ENCODE measurements around the gene SH3GLB1.
A peak's percentile ranks its signal among the peaks of the same experiment; 100 is the strongest.
"Not testable (repeated sequence)": the region's sequence is repeated elsewhere in the genome, so short reads cannot be mapped to it uniquely, and the experiment has no call there.

Gene SH3GLB1

GRCh38 chr1:86704458-86704971 is at the start of gene SH3GLB1:
Gene SH3GLB1, plus strand, starts transcription at chr1:86704576. Its CDS starts 324 bp downstream, at chr1:86704900.
- peak; percentile 88 for DNase-seq (ENCODE audit: low spot score)

GRCh38 chr1:86658381-86658780 is 46.0 kb upstream of the SH3GLB1 start:
- not testable (repeated sequence) for DNase-seq (ENCODE audit: low spot score)

GRCh38 chr1:86666368-86666767 is 38.0 kb upstream of the SH3GLB1 start:
- DNase-seq (ENCODE audit: low spot score): no peak

- no peak for DNase-seq (ENCODE audit: low spot score)
These were observed 16.8 kb upstream of the SH3GLB1 start for GRCh38 chr1:86687595-86687994.

GRCh38 chr1:86692641-86693040 is 11.7 kb upstream of the SH3GLB1 start:
- DNase-seq (ENCODE audit: low spot score): no peak

GRCh38 chr1:86695400-86695799 is 9.0 kb upstream of the SH3GLB1 start:
- DNase-seq (ENCODE audit: low spot score): no peak

DNA sequence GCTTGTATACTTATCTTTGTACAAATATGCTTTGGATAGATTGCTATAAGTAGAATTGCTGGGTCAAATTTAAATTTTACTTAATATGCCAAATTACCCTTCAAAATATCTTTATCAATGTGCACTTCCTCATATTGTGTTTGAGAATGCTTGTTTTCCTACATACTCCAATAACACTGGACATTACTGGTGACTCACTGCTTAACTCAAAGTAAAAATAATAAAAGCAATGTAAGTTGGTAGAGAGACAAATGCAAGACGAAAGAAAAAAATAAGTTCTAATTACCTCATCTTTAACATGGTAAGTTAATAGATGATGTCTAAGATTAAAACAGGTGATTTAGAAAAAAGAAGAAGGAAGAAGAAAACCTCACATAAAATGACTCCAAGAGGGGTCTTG is 7.9 kb upstream of the SH3GLB1 start:
- DNase-seq (ENCODE audit: low spot score): no peak

DNA sequence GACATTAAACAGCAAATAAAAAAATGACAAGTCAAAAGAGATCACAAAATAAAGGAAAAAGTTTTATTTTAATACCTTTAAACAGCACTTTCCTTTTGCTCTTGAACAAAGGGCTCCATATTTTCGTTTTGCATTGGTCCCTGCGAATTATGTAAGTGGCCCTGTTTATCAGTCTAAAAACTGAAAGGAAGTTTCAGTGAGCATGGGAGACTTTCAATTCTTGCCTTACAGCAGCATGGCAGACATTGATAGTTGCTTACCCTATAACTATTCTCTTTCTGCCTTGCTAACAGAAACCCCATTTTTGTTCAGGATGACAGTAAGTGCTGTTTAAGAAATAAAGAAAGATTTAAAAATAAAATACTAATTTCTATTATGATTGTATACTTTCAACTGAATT is 5.2 kb upstream of the SH3GLB1 start:
- DNase-seq (ENCODE audit: low spot score): no peak

DNA sequence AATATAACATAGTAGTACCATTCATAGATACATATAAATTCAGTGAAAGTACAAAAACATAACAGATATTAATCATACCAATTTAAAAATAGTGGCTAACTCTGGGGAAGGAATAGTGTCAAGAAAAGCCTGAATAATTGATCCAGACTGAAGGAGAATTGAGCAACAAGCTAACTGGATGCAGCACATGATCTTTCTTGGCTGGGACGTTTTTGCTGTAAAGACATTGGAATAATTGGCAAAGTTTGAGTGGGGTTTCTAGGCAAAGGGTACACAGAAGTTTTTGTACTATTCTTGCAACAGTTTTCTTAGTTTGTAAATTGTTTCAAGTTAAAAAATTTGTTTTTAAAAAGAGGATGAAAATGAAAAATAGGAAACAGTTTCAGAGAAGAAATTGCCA is 2.6 kb upstream of the SH3GLB1 start:
- DNase-seq (ENCODE audit: low spot score): no peak

- DNase-seq (ENCODE audit: low spot score): not testable (repeated sequence)
These were observed 1.4 kb upstream of the SH3GLB1 start for GRCh38 chr1:86702954-86703494.

GRCh38 chr1:86703696-86704457 is 499 bp upstream of the SH3GLB1 start:
- peak; percentile 37 for DNase-seq (ENCODE audit: low spot score)

GRCh38 chr1:86704972-86705664 is 742 bp downstream of the SH3GLB1 start:
- DNase-seq (ENCODE audit: low spot score): peak; percentile 40

DNA sequence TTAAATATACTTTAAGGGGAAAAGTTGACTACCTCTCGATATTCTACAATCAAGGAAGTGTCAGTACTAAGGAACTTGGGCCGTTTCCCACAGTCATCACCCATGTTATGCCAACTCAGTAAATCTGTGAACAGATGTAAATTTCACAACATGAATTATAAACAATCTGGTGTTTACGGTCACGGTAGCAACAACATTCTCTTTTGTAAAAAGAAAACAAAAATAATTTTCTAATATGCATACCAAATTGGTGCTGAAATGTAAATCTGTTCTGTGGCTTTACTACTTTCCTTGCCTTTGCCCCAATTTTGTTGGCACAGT is 1.2 kb downstream of the SH3GLB1 start:
- no peak for DNase-seq (ENCODE audit: low spot score)

GRCh38 chr1:86706018-86706635 is 1.8 kb downstream of the SH3GLB1 start:
- DNase-seq (ENCODE audit: low spot score): no peak

DNA sequence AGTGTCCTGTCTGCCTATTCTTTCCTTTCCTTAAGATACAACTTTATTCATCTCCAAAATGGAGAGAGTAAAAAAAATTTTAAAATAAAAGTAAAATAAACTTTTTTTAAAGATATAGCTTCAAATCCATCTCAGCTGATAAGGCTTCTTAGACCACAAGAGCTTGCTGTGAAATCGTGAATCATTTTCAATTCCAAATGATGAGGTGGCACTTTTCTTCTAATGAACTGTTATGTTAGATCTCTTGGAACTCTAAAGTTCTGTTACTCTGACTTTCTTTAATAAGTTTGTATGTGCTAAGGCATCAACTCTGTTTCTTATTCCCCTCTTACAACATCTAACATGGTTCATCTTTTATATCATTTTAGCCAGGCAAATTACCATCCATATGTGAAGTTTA is 4.5 kb downstream of the SH3GLB1 start:
- DNase-seq (ENCODE audit: low spot score): peak; percentile 21

DNA sequence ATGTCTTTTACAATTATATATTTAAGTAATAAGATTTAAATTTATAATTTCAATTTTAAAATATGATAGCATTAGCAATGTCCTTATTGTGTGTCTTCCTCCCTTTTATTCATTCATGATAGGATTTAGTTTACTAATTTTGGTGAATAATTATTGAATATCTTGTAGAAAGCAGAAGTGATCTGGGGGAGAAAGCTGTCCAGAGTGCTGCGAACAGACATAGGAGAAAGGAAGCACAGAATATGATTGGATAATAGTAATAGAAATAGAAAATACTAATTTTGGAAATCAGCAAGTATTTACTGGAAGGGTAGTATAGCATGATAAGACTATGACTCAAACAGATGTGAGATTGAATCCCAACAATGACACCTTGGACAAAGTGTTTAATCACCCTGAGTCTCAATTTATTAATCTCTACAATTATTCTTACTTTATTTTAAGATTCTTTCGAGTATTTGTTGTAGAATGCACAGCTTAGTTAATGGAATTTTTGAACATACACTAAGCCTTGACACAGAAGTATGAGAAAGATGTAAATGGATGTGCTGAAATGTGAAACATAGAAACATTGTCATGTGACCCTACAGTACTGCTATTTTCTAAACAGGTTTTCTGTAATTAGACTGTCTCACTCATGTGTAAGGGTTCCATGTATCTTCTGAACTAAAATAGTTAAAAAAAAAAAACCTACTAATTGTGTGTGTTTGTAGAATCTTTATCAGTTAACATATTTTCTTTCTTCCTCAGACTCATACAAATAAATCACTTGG is 7.9 kb downstream of the SH3GLB1 start:
- no peak for DNase-seq (ENCODE audit: low spot score)

GRCh38 chr1:86713477-86713876 is 9.1 kb downstream of the SH3GLB1 start:
- DNase-seq (ENCODE audit: low spot score): no peak

DNA sequence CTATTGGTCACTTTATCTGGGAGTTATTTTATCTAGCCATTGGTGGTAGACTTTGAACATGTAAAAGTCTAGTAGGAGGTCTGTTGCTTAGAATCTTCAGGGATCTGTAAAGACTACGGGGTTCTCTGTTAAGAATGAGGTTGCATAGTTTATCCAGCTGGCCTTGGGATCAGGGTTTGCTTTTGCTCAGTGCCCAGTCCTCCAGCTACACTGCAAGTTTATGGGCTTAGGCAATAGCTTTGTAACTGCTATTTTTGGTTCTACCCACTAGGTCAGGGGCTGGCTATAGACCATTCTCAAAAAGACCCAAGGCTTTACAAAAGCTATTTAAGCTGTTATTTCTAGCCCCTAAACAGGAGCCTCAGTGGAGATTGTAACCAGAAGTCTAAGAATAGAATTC is 9.8 kb downstream of the SH3GLB1 start:
- no peak for DNase-seq (ENCODE audit: low spot score)

DNA sequence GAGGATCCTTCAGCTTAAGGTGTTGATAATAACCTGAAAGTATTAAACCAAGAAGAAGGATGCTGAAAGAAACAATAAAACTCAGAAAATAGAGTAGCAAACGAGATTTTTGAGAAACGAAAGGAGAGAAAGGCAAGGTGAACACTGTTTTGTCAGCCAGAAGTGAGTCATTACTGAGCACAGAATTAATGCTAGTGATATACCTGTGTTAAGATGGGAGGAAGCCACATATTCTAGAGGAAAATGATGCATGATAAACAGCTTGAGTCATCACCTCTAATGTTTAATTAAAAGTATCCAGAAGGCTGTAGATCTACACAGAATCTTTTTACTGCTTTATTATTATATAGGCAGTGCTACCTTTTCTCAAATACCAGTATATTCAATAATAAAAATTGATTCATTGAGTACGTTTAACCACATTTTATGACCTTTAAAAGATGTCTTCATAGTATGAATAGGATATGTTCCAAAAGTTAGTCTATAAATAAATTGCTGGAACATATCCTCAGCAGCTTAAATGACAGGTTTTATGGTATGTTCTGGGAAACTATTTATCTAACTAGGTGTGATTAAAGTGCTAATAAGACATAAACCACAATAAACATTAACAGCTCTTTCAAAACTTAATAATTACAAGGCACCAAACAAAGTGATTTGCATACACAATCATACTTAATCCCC is 10.3 kb downstream of the SH3GLB1 start:
- DNase-seq (ENCODE audit: low spot score): peak; percentile 28

GRCh38 chr1:86718786-86719185 is 14.4 kb downstream of the SH3GLB1 start:
- DNase-seq (ENCODE audit: low spot score): no peak

DNA sequence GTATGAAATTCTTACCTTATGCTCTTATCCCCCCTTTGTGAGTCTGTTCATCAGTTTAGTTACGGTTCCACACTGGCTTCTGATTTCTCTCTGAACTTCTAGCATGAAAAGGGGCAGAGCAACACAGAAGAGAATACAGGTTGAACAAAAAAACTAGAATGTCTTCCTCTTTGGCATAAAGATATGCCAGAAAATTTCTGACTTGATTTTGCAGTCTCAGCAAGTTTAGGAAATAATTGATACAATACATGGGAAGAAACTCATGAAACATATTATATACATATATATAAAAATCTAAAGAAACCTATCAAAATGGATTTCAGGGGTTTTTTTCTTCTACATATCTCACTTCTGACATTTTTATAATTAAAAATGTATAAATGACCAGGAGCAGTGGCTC is 27.0 kb downstream of the SH3GLB1 start:
- DNase-seq (ENCODE audit: low spot score): no peak
